Endometrial microvascular endothelial cells (primary cell): ENCODE data around the gene COL19A1. TPM values are rescaled to one million over a fixed set of nuclear protein-coding genes. Genes with fewer than 3 reads are reported as not detected.
"Not testable (repeated sequence)": the region's sequence is repeated elsewhere in the genome, so short reads cannot be mapped to it uniquely, and the experiment has no call there.

Source experiments
- in situ Hi-C: cut with HindIII; loops from 2 replicates; pipeline ENCODE4 v1.10.0; 2017; ENCODE audit warnings: low sequenced_read_pairs, low pct_unique_long_range_greater_than_20kb; ENCODE audit errors: inconsistent ontology term
- total RNA-seq: library from RNA; depleted of rRNA; stranded (reverse); fragments of >200 nt; gene quantifications from one replicate; pipeline ENCODE4 v1.2.3, GENCODE V29; 2015; ENCODE audit errors: inconsistent ontology term

Gene COL19A1
- total RNA-seq, 1 donor from 2014 or later, result not detected

DNA sequence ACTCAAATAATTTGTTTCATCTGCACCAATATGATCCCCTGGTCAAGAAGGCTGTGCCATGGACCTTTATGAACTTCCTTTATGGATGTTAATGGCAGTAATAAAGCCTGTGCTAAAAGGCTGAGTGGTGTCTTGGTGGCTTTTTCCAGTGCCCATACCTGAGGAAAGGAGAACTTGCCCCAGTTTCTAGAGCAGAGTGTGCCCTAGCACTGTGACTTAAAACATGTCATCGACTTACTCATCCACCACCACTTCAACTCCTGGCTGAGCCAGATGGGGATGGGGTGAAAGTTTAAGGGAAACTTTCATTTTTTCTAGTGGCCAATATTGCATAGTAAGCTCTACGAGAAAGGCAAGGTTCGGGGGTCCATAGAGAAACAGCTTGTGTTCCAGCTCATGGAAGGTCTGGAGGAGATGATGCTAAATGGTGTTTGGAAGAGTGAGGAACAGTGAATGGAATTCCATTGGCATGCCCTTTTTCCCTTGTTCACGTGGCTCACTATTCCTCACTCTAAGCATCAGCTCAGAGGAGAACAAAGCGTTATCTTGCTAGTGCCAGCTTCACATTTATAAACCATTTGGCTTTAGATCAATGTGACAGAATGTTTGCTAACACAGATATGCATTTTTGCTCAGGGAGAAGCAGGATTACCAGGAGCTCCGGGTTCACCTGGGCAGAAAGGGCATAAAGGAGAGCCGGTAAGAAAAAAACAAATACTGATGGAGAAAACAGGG is 71.2 kb downstream of the COL19A1 start:
- in situ Hi-C loops, result no loop called here

DNA sequence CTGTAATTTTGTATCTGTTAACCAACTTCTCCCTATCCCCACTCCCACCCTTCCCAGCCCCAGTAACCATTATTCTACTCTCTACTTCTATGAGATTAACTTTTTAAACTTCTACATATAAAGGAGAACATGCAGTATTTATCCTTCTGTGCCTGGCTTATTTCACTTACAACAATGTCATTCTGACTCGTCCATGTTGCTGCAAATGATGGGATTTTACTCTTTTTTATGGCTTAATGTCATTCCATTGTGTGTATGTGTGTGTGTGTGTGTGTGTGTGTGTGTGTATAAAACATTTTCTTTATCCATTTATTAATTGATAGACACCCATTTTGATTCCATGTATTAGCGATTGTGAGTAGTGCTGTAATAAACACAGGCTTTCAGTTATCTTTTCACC is 76.1 kb downstream of the COL19A1 start:
- in situ Hi-C loops, result no loop called here

DNA sequence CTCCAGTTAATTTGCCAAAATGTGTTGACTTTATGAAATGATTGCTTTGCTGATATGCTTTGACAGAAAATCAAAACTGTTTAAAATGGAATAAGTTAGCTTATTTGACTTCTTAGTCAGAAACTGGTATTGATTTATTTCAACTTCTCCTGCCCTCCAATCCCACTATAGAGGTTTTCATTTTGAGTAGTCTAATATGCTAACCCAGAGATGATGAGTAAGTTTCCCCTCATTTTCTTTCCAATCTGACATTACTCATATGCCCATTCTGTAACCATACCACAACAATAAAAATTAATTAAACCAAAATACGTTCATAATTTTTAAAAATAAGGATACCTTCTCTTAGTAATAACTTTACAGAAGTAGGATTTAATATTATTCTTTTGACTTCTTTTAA is 78.8 kb downstream of the COL19A1 start:
- in situ Hi-C loops, result no loop called here

DNA sequence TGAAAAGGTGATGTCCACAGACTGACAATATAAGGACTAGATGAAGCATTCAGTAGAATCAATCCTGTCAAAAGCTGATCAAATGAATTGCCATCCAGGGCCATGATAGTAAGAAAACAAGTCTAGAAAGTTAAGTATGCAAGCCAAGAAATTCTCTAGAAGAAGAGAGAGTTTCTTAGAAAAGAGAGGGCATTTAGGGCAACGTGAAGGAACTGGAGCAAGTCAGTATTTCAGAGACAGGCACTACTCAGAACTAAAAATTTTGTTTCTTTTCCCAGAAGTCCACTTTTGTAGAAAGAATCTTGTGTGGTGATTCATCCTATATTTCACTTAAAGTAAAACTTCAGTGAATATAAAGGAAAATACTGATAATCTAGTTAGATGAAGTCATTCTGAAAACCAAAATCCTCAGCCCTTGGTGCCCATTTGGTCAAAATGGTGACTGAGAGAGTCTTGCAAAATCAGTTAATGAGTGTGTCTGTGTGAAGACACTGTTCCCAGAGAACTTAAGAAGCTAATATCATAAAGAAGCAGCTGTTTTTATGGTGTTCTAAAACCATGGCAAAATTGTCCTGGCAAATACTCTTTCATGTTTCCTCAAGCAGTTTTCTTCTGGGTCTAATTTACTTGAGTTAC is 82.2 kb downstream of the COL19A1 start:
- in situ Hi-C loops, result no loop called here

DNA sequence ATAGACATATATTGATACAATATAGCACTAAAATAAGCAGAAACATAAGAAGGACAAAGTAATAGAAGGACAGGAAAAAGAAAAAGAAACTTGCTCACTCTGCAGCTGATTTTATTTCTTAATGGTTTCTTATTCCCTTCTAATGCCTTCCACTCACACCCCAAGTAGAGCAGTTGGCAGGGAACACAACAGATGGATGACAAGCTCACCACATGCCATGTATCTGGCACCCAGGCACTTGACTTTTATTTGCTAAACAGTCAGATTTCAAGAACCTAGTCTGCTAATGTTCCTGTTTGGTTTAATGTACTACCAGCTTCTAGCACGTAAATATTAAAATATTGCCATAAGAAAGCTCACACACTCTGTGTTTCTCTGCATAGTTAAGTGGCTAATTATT is 87.1 kb downstream of the COL19A1 start:
- in situ Hi-C loops, result no loop called here

DNA sequence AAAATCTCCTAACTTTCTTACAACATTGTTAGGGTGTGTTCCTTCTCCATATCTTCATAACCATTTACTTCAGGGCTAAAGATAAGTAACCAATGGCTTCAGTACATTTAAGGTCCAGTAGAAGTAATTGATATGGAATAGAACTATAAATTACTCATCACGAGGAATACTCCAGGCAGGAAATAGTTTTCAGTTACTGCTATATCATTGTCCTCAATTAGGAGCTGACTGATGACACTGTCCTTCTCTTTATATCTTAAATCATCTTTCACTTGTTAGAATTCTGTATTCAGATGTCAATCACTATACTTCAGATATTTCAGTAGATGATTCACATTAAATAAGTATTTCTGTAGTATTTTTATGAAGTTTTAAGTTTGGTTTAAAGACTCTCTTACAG is 88.4 kb downstream of the COL19A1 start:
- in situ Hi-C loops, result no loop called here

DNA sequence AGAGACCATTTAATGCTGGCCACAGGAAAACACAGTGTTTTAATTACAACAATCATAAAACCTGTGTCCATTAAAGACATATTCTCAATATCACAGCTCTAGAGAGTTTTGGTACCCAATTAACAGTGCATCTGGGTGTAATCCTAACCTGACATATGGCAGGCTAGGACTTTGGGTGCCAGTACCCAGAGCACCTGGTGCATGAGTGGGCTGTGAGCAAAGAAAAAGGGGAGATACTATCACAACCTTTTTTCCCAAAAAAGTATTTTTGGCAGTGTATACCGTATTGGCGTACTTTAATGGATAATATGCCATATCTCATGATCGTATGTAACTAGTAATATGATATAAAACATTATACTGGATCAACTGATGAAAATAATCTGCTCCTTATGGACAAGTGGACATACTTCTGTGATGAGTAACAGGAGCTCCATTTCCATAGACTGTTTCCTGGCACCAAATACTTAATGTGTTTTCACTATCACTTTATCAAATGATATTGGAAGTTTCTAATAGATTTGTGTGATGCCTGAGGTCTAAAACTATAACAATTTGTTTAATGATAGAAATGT is 91.7 kb downstream of the COL19A1 start:
- in situ Hi-C loops, result no loop called here

DNA sequence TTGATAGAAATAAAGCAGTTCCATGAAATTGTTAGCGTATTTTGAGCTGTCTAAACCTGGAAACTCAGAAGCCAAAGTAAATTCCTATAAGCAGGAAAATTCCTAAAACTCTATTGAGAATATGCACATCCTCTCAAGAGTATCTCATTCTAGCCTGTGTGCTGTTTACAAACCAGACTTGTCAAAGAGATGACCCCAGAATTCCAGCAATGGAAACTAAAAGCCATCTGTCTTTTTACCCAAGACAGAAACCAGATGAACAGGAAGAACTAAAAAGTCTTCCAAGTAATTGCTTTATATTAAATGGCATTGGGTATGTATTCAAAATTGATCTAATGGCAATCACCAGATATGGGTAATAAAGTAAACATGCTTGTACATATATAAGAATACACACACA is 92.6 kb downstream of the COL19A1 start:
- in situ Hi-C loops, result no loop called here

DNA sequence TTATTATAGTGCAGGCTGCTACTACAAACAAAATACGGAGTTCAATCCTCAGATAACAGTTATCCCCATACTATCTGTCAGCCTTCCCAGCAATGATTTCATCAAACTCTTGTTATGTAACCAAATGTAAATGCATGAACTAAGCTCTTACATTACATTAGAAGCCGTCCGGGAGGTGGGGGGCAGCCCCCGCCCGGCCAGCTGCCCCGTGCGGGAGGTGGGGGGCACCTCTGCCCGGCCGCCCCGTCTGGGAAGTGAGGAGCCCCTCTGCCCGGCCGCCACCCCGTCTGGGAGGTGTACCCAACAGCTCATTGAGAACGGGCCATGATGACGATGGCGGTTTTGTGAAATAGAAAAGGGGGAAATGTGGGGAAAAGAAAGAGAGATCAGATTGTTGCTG is 99.6 kb downstream of the COL19A1 start:
- in situ Hi-C loops, result not testable (repeated sequence)

DNA sequence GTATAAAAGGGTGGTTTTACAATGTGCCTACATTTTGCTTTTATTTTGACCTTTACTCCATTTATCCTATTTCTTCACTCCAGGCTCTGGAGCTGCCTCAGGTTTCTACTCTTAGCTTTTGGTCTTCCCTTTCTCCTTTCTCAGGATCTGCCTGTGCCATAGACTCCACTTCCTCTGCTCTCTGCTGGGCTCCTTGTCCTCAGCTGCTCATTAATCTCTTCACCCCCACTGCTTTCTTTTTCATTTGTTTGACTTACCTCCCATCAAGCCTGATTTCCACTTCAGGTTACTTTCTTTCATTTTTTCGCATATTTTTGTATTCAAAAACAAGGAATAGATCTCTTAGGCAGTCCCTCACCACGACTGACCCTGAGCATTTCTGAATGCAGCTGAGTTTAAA is 106.8 kb downstream of the COL19A1 start:
- in situ Hi-C loops, result no loop called here

DNA sequence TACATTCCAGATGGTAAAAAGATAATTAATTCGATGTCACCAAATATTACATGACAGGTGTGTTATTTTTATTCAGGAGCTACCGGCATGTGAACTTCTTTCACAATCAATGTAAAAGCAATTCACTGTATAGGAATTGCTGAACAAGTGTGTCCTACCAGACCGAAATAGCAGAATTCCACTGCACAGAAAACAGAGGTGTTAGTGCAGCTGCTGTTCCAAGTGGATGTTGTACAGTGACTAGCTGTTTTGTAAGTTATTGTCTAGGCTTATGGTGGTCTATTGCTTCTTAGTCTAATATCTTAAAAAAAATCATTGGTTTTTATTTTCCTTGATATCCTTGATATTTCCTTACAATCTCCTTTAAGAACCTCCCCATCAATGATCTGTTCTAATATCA is 107.4 kb downstream of the COL19A1 start:
- in situ Hi-C loops, result no loop called here

DNA sequence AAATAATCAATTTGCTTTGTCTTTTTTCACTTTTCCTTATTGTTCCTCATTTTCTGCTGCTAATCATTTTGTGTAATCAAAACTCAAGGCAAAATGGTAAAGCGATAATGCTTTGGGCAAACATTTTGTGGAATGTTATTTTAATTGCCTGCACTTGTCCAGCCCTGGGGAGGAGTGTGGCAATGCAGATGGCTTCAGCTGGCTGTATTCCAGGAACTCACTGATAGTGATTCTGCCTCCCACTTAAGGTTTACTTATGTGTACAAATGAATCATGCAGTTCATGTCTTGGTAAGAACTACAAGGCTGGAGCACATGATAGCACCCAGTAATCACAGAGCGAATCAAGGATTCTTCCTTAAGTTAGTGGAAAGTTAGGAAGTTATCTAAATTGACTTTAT is 107.8 kb downstream of the COL19A1 start:
- in situ Hi-C loops, result no loop called here

DNA sequence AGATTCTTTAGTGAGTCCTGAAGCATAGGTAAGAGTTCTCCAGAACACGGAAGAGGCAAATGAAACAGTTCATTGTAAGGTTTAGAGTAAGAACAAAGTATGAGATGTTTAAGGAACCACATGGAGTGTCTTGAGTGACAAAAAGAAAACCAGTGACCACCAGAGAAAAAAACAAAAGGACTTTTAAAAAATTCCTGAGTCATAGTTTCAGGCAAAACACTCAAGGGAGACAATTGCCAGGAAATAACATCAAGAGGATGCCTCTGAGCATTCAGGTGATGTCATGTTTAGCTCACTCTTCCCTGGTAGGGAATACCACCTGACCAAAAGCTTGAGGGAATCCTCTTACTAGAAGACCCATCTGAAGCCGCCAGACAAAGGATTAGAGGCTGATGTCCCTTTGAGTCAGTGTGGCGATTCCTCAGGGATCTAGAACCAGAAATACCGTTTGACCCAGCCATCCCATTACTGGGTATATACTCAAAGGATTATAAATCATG is 110.3 kb downstream of the COL19A1 start:
- in situ Hi-C loops, result no loop called here

DNA sequence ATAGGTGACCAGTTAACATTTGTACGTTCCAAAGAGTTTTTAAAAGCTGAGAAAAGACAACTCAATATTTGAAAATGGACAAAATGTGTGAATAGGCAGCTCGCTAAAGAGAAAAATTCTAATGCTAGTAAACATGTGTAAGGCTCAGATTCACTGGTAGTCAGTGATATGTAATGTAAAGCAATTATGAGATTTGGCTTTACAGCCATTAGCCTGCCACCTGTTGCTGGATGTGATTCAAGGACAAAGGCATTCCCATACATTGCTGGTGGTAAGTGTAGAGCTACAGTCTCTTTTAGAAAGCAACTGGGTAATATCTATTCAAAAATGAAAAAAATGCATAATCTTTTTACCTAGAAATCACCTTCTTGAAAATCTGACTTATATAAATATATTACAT is 114.3 kb downstream of the COL19A1 start:
- in situ Hi-C loops, result no loop called here

DNA sequence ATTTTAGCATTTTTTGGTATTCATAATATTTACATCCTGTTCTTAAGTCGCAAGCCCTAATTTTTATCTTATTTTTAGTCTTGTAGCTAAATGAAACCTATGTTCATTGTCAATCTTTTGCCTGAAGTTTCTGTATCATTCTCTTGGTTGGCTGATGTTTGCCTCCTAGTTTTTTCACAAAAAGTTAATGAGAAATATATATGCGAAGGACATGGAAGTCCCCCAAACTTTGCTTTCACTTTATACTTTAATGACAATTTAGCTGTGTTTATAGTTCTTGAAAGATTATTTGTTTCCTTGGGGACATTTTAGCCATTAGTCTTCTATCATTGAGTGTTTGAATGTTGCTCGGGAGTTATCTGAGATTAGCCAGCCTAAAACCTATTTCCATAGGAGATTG is 118.2 kb downstream of the COL19A1 start:
- in situ Hi-C loops, result no loop called here

DNA sequence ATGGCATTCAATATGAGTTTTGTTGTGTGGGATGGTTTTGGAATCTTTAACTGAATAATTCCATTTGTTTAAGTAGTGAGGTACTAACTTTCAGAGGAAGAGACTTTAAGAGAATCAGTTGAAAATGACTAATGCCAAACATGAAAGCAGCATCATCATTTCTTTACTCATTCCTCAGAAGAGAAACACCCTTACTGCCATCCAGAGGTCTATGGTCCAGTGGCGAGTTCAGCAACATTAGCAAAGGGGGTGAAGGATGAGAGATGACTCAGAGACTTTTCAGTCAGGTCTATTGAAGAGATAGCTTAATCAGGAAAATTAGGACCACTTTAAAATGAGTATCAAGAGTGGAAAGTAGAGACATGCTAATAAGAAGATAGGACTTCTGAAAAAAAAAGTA is 118.8 kb downstream of the COL19A1 start:
- in situ Hi-C loops, result no loop called here

DNA sequence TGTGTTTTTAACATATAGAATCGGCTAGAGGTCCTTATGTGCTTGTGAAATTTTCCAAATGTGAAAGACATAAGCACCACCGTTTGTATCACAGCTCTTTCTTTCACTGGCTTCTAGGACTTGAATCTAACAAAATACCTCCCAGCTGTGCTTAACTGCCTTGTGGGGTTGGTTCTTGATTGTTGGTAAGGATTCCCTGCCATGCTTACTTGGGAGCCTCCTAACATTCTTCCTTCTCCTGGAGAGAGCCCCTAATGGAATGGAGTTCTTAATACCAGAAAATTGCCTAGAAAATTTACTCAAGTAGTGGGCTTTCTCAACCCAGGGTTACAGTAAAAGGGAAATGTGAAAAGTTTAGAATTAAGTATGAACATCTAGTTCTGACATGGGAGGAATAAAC is 121.2 kb downstream of the COL19A1 start:
- in situ Hi-C loops, result no loop called here

DNA sequence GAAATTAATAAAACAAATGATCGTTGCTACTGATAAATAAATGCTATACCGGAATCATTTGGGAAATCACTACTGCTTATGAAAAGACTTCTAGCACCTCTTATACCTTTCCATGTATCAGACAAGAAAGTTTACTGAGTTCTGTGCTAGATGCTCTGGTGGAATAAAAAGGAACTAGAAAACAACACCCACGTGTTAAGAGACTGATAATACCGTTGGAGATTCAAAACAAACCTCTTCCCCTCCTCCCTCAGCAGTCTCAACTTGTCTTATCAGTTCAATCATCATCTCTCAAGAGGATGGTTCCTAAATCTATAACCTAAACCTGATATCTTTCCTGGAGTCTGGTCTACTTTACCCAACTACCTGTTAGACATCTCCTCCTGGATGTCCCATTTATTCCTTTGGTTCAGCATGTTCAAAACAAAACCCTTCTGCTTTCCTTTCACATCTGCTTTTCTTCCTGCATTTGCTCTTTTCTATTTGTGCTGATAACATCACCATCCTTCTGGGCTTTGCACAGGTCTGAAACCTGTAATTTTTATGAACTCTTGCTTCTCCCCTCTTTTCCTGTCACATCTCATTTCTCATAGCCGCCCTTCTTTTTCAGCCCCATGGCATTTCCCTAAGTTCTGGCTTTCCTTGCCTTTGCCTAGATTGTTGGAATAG is 122.2 kb downstream of the COL19A1 start:
- in situ Hi-C loops, result no loop called here

DNA sequence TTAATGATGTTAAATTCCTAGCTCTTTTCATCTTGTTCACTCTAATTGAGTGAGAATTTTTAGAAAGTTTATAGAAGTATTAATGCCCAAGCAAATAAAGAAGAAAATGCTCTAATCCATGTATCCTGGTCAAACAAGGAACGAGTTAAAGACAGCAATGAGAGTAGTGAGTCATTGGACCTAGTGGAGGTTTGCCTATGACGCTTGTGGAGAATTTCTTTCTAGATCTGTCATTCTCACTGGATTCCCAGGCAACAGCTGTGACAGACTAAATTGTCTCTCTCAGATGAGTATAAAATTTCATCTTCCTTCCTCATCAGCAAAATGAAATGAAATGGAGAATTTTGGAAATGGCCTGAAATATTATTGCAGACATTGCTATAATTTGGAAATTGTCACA is 127.9 kb downstream of the COL19A1 start:
- in situ Hi-C loops, result no loop called here

DNA sequence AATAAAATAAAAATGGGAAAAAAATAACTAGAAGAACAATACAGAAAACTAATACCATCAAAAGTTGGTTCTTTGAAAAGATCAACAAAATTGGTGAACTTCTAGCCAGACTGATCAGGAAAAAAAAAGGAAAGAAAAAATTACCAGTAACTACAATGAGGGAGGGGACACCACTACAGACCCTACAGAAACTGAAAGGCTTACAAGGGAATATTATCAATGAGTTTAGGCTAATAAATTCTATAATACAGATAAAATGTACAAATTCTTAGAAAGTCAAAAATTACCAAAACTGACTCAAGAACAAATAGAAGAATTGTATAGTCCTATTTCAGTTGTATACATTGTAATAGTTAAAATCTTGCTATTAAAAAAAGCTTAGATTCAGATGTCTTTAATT is 141.8 kb downstream of the COL19A1 start:
- in situ Hi-C loops, result no loop called here
